A673 (cell line): ENCODE results near the gene DDX27. TPM values are rescaled to one million over a fixed set of nuclear protein-coding genes. Genes with fewer than 3 reads are reported as not detected.

Experiments used
- BruUV-seq: library from RNA; stranded (reverse); fragments of 400-500 nt; replicated peaks from 2 replicates; lab custom pipeline; 2021; lab: Mats Ljungman, UMichigan
- CTCF ChIA-PET: fragments of 300-600 bp; sonication (Branson Sonifier 250); formaldehyde crosslinking; loops from one replicate; lab custom pipeline; 2022; ENCODE audit warnings: antibody characterized with exemption; lab: Charles Lee
- POLR2A ChIA-PET: fragments of 300-600 bp; sonication (Branson Sonifier 250); formaldehyde crosslinking; loops from one replicate; lab custom pipeline; 2022; ENCODE audit warnings: antibody characterized with exemption; ENCODE audit not compliant: low non-redundant PET; lab: Charles Lee
- DNase-seq: peaks from one replicate; pipeline ENCODE4 v3.0.0-alpha.2; 2015; ENCODE audit warnings: low spot score
- H3K27ac ChIP-seq: fragments of 200-600 bp; sonication (generic); 2 replicates; pipeline ENCODE4 v1.5.1; 2016; ENCODE audit warnings: mixed run types, low read depth, mild to moderate bottlenecking, mixed read lengths, antibody characterized with exemption, low read length; ENCODE audit not compliant: poor library complexity, severe bottlenecking
- H3K27me3 ChIP-seq: fragments of 200-600 bp; sonication (generic); replicated peaks from 2 replicates; pipeline ENCODE4 v1.6.1; 2017; ENCODE audit warnings: mixed run types, low read depth, mild to moderate bottlenecking, mixed read lengths, antibody characterized with exemption, low read length; ENCODE audit not compliant: insufficient read depth, poor library complexity
- H3K36me3 ChIP-seq: fragments of 200-600 bp; sonication (generic); 2 replicates; pipeline ENCODE4 v1.6.1; 2016; ENCODE audit warnings: mixed run types, mild to moderate bottlenecking, mixed read lengths, antibody characterized with exemption, low read length; ENCODE audit not compliant: insufficient read depth, poor library complexity, severe bottlenecking
- H3K4me1 ChIP-seq: fragments of 200-600 bp; sonication (generic); 2 replicates; pipeline ENCODE4 v1.6.1; 2017; ENCODE audit warnings: mixed run types, mild to moderate bottlenecking, mixed read lengths, antibody characterized with exemption, low read length; ENCODE audit not compliant: insufficient read depth, poor library complexity, severe bottlenecking
- H3K4me3 ChIP-seq: fragments of 200-600 bp; sonication (generic); 2 replicates; pipeline ENCODE4 v1.5.1; 2016; ENCODE audit warnings: low read depth, mixed run types, mild to moderate bottlenecking, mixed read lengths, low read length; ENCODE audit not compliant: poor library complexity, severe bottlenecking
- H3K9me3 ChIP-seq: fragments of 200-600 bp; sonication (generic); 2 replicates; pipeline ENCODE4 v1.6.1; 2016; ENCODE audit warnings: mixed run types, low read depth, mild to moderate bottlenecking, mixed read lengths, antibody characterized with exemption, low read length; ENCODE audit not compliant: poor library complexity, severe bottlenecking
- EZH2 ChIP-seq: fragments of 200-600 bp; sonication (generic); IDR thresholded peaks from 2 replicates; pipeline ENCODE4 v1.6.1; 2017; ENCODE audit warnings: borderline replicate concordance, low read depth, mild to moderate bottlenecking, mixed read lengths, antibody characterized with exemption, low read length; ENCODE audit not compliant: poor library complexity, severe bottlenecking
- intact Hi-C: fragments of 100-400 bp; cut with micrococcal nuclease; formaldehyde crosslinking; loops from one replicate; pipeline ENCODE4 v1.10.0; 2022; ENCODE audit not compliant: unreplicated experiment
- total RNA-seq: library from RNA; stranded (reverse); gene quantifications from 2 replicates; pipeline ENCODE4 v1.2.3, GENCODE V29; 2021
- TF ChIP-seq, protein P1 (sequence below): fragments of 300-800, 200-600 bp; sonication (generic); conservative IDR thresholded peaks from 2 replicates; pipeline ENCODE4 v1.5.1; 2017; ENCODE audit warnings: low read depth, mild to moderate bottlenecking, antibody characterized with exemption, low read length, moderate library complexity, mixed read lengths

The DDX27 gene
- total RNA-seq, 1 experiment from 2014 or later: 62.4 TPM

DNA sequence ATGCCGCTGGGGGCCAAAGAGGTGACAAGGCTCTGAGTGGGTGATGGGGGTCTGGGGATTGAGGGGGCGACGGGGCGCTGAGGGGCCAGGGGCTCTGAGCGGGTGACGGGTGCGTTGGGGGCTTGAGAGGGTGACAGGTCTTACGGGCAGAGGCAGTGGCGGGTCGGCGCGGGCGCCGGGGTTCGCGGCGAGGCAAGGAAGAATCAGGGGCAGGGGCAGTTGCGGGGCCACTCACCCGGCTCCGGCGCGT, 58.5 kb downstream of the DDX27 start:
- intact Hi-C loops: no loop called here
- BruUV-seq: no TSS peak
- ChIA-PET CTCF (no interaction called here), POLR2A (no interaction called here)
- peaks cover 63% of the 10 kb centered on the region for H3K36me3 ChIP-seq
- peak overlapping the region; percentile 94 for H3K27ac ChIP-seq
- TF ChIP-seq, protein P1, sequence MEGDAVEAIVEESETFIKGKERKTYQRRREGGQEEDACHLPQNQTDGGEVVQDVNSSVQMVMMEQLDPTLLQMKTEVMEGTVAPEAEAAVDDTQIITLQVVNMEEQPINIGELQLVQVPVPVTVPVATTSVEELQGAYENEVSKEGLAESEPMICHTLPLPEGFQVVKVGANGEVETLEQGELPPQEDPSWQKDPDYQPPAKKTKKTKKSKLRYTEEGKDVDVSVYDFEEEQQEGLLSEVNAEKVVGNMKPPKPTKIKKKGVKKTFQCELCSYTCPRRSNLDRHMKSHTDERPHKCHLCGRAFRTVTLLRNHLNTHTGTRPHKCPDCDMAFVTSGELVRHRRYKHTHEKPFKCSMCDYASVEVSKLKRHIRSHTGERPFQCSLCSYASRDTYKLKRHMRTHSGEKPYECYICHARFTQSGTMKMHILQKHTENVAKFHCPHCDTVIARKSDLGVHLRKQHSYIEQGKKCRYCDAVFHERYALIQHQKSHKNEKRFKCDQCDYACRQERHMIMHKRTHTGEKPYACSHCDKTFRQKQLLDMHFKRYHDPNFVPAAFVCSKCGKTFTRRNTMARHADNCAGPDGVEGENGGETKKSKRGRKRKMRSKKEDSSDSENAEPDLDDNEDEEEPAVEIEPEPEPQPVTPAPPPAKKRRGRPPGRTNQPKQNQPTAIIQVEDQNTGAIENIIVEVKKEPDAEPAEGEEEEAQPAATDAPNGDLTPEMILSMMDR: no peak
- no peak for TF ChIP-seq EZH2
- H3K9me3 ChIP-seq: peaks cover 20% of the 10 kb centered on the region
- H3K4me1 ChIP-seq: peaks cover 5% of the 10 kb centered on the region
- peak overlapping the region; percentile 81 for H3K4me3 ChIP-seq
- no peaks in the 10 kb centered on the region for H3K27me3 ChIP-seq
- no peak for DNase-seq

DNA sequence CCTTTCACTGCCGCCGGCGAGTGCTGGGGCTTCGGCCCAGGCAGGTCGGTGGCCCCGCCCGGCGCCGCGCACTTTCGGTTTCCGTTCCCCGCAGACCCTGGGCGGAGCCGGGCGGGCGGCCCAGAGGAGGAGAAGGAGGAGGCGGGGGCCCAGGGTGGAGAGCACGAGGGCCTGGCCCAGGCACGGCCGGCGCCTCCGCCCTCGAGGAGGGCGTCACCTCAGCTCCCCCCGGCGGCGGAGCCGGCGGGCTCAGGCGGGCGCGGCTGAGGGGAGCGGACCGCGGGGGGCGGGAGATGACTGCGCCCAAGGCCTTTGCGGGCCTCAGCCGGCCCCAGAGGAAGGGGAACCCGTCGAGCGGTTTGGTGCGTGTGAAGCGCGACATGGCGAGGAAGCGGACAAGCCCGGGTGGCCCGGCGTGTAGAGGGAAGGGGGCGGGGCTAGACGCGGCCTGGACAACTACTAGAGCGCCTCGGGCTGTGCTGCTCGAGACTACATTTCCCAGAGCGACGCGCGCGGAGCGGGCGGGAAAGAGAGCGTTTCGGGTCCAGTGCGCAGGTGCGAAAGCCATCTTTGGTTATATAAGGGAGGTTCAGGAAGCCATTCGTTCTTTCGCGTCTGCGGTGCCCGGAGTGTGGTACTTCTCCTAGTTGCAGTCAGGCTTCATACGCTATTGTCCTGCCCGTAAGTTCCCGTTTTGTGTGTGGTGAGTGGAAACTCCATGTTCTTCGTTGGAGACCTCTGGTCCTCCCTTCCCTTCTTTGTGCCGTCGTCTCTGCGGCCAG, 59.0 kb downstream of the DDX27 start, which contains the start of gene ZNFX1:
ZNFX1 (minus strand) TSS at position 22 of the 782 bp plus-strand sequence. CDS start 2,218 bp downstream, outside the sequence.
- intact Hi-C loops: no loop called here
- POLR2A ChIA-PET: interaction anchor here (0.7 kb wide), 1 partner anchor 619 kb away, joined by 3 read pairs; no protein-coding TSS in a partner anchor
- peaks cover 20% of the 10 kb centered on the region for H3K9me3 ChIP-seq
- CTCF ChIA-PET: no interaction called here
- H3K27ac ChIP-seq: peak within 1 kb of the TSS; percentile 94
- peaks cover 67% of the 10 kb centered on the region for H3K36me3 ChIP-seq
- no peak for TF ChIP-seq EZH2
- TF ChIP-seq, protein P1: peak; percentile 8; the same call in 1 of the 2 replicates
- H3K4me3 ChIP-seq: peak within 1 kb of the TSS; percentile 81
- H3K4me1 ChIP-seq: peaks cover 8% of the 10 kb centered on the region
- peak; percentile 99 for DNase-seq
- no TSS peak for BruUV-seq
- no peaks in the 10 kb centered on the region for H3K27me3 ChIP-seq

DNA sequence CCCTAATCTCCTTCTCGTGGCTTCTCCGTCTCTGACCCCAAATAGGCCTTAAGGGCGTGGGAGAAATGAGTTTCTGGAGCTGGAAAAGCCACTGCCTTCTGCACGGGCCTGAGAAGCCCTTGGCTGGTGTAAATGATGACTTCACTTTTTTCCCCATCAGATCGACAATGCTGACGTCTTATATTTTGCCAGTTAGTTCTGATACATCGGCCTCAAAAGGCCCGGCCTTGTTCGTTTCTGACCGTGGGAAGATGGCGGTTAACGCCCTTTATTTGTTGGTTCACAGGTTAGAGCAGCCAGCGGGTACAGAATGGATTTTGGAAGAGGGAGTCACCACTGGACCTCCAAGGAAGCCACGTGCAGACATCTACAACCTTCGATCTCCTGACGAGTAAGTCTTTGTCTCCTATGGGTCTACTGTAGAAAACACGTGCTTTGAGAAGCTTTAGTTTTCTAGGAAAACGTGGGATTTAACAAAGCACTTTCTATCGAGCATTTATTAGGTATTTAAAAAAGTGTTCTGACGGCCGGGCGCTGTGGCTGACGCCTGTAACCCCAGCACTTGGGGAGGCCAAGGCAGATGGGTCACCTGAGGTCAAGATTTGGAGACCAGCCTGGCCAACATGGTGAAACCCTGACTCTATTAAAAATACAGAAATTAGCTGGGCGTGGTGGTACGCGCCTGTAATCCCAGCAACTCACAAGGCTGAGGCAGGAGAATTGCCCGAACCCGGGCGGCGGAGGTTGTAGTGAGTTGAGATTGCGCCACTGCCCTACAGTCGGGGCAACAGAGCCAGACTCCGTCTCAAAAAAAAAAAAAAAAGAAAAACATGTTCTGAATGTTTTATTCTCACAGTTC, 59.8 kb downstream of the DDX27 start:
- Histone ChIP-seq H3K9me3 (peaks cover 20% of the 10 kb centered on the region), H3K27me3 (no peaks in the 10 kb centered on the region), H3K27ac (peak overlapping the region; percentile 94), H3K4me1 (peaks cover 13% of the 10 kb centered on the region), H3K36me3 (peaks cover 69% of the 10 kb centered on the region), H3K4me3 (peak overlapping the region; percentile 81)
- DNase-seq: peak; percentile 50
- BruUV-seq: TSS peak; percentile 43
- ChIA-PET POLR2A (interaction anchor here (0.7 kb wide), 1 partner anchor 620 kb away, joined by 3 read pairs; no protein-coding TSS in a partner anchor), CTCF (no interaction called here)
- intact Hi-C loops: no loop called here
- TF ChIP-seq, protein P1: no peak
- no peak for TF ChIP-seq EZH2
